Central memory CD4-positive, alpha-beta T cell (primary cell): ENCODE measurements around the gene HPS6.

ENCODE experiments used
- DNase-seq: peaks from one replicate; pipeline ENCODE4 v3.0.0; 2022

The HPS6 gene

GRCh38 chr10:102069071-102069470, 3.9 kb downstream of the HPS6 start:
- DNase-seq: no peak

- DNase-seq: peak; percentile 67
Observed at GRCh38 chr10:102072673-102073527, 7.8 kb downstream of the HPS6 start.

DNA sequence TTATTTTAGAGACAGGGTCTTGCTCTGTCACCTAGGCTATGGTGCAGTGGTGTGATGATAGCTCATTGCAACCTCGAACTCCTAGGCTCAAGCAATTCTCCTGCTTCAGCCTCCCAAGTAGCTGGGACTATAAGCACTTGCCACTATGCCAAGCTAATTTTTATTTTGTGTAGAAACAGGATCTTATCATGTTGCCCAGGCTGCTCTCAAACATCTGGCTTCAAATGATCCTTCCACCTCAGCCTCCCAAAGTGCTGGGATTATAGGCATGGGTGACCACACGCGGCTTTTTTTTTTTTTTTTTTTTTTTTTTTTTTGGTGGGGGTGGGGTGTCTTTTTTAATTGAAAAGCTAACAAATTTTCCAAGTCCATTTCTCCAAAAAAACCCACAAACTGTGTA, 18.4 kb downstream of the HPS6 start:
- DNase-seq: no peak

DNA sequence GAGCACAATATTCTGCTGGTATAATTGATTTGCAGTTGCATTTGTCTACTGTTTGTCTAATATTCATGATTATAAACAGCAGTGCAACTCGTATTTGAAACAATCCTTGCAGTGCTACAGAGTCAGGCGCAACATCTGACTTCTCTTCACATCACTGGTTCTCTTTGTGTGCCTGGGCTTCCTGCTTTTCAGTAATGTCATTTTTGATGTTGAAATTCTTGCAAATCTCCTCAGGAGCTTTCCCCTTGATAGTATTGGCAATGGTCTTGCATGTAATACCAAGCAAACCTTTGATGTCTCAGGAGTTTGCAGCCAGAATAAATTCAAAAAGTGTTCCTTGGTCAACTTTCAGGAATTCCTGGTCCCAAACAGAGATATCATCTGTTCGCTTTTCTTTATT, 20.2 kb downstream of the HPS6 start:
- DNase-seq: no peak

- no peak for DNase-seq
Observed at GRCh38 chr10:102086196-102086595, 21.0 kb downstream of the HPS6 start.

GRCh38 chr10:102090772-102091171, 25.6 kb downstream of the HPS6 start:
- DNase-seq: no peak

DNA sequence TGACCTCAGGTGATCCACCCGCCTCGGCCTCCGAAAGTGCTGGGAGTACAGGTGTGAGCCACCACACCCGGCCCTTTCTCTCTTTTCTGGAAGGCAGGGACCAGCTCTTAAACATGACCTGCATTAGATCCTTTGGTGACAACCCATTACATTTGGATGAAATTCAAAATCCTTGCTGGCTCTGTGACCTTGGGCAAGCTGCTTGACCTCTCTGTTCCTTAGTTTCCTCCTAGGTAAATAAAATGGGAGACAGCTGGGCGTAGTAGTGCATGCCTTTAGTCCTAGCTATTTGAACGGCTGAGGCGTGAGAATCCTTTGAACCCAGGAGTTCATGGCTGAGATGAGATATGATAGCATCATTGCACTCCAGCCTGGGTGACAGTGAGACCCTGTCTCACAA, 31.3 kb downstream of the HPS6 start:
- DNase-seq: no peak

GRCh38 chr10:102101152-102101551, 36.0 kb downstream of the HPS6 start:
- no peak for DNase-seq

DNA sequence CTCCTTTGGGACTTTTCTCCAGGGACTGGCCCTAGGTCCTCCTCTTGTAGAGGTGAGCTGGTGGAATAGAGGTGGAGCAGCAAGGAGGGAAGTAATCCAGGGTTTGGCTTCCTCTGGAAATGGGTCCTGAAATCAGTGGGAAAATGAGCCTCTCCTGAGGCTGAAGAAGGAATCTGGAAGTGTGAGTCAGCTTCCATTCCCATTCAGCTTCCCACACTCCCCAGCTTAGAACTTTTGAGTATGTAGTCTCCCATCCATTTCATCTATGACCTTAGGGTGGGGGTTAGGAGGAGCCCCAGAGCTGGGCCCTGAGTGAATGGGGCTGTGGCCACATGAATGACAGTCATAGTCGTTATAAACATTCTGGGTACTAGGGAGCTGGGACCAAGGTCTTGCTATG, 37.3 kb downstream of the HPS6 start:
- no peak for DNase-seq

DNA sequence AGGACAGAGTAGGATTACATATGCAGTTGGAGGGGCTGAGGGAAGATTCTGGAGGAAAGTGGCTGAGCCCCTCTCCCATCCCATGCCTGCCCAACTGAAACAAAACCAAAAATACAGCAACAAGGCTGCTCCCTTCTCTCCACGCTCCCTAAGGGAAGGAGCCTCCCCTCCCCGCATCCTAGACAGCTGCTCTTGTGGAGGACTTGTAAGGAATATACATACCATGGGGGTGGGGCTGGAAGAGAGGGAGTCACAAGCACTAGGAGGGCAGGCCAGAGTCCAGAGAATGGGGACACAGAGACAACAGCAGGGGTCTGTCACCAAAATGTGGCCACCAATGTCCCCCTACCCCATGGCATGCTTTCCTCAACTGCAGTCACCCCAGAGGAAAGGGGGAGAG, 41.8 kb downstream of the HPS6 start:
- no peak for DNase-seq

GRCh38 chr10:102109166-102110116, 44.3 kb downstream of the HPS6 start:
- no peak for DNase-seq

DNA sequence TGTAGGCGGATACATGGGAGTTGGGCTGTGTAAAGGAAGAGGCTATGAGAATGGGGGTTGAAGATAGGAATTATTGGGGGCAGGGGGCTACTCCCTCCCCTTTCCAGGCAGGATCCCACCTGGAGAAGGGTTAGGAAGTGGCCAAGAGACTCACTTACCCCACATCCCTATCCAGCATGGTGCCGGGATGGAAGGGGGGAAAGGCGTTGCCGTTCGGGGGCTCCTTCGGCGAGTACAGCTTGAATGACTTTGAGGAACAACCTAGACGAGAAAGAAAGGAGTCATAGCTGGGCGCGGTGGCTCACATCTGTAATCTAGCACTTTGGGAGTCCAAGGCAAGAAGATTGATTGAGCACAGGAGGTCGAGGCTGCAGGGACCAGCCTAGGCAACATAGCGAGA, 46.1 kb downstream of the HPS6 start:
- no peak for DNase-seq

DNA sequence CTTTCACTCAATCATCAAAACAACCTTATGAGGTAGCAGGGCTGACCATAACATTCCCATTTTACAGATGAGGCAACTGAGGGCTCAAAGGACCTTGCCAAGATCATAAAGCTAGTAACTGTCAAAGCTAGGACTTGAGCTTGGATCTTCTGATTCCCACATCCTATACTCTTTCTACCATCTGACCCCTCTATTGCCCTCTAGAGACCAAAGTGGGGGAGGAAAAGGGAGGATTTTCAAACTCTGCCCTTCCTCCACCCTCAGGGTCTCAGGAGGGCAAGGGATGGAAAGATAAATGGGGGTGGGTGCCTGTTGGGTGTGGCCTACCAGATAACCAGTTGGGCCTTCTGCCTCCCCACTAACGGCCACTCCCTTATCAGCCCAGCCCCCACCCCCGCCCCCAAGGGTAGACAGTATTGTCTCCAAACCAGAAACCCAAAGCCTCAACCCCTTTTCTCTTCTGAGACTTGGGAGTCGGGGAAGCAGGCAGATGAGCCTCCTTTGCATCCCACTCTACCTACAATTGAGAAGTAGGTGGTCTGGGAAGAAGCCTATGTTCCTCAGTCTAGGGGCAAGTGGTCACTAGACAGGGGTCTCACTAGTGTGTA, 47.2 kb downstream of the HPS6 start:
- DNase-seq: no peak

DNA sequence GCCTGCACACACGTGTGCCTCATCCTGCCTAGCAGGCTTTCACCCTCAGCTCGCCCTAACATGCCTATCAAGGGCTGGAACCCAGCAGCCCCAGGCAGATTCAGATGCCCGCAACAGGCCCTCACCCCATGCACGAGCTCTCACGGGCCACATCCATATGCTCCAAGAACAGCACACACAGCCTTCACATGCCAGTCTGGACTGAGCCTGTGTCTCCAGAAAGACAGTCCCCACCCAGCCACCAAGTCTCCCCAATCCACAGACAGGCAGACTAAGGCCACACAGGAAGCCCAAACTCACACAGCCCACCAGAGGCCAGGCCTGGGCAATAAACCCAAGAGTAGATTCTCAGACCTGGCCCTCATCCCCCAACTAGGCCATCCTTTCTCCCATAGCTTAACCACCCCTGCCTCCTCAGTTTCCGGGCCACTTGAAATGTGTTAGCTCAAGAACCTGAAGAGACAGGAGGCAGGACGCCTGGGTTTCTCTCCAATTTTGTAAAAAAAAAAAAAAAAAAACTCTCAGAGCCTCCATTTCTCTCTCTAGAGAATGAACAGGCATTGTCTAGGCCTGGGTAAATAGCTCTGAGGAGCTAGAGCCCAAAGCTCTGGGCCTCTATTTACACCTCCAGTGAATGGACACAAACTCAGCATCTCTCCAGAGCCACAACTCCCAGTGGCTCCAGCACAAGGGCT, 48.3 kb downstream of the HPS6 start:
- no peak for DNase-seq

DNA sequence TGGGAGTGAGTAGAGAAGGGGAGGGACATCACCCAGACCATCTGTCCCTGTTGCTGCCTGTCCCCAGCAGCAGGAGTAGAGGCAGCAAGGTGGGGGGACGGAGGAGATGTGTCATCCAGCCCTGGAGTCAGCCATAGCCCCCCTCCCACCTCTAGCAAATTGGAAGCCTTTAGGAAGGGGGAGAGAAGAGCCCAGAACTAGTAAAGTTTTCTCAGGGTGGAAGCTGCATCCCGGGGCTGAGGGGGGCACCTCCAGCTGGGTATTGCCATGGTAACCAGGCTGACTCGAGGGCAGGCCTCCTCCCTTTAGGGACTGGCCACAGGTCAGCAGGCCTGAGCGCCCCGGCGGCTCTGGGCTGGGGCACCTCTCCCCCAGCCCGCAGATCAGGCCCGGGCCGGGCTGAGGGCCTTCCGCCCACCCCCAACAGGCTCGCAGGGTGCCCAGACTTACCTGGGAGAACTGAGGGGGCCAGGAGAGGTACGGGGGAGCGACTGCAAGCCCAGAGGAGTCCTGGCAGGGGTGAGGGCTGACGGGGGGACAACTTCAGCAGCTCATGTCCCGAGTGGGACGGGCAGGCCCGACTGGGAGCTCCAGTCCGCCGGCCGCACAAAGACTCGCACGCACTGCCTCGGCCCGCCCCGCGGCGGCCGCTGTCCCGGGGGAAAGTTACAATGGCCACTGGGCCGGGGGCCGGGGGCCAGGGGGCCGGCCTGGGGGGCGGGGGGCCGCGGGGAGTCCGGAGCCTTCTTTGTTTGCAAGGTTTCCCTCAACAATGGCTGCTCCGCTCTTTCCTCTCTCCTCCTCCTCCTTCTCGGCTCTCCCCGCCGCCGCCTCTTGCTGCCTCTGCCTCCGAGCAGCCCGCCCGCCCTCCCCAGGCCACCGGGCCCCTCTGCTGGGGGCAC, 49.1 kb downstream of the HPS6 start:
- DNase-seq: no peak

DNA sequence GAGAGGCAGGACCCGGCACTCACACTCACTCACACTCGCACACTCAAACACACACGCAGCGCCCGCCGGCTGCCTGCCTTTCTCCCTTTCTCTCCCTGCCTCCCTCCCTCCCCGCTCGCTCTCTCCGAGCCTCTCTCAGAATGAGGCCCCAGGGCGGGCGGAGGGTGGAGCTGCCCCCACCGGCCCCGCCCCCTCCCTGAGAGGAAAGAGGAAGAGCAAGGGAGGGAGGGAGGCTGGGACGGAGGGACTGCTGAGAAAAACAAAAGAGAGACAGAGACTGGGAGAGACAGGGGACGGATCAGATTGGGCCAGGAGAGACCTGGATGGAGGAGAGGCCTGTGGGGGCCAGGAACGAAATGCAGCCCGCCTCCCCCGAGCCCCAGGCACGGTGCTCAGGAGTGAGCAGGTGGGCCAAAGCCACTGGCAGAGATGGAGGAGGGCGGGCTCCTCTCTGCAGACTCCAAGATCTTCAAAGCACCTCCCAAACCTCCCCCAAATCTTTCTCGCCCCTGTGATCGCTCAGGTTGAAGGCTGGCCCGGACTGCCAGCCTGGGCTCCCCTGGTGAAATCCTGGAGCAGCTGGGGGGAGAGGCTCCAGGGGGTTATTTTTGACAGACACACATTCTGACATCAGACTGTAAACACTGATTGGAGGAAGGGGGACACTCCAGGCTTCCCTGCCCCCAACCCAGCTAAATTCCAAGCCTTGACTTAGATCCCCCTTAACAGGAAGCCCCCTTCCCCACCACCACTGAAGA, 49.9 kb downstream of the HPS6 start:
- DNase-seq: peak; percentile 70

DNA sequence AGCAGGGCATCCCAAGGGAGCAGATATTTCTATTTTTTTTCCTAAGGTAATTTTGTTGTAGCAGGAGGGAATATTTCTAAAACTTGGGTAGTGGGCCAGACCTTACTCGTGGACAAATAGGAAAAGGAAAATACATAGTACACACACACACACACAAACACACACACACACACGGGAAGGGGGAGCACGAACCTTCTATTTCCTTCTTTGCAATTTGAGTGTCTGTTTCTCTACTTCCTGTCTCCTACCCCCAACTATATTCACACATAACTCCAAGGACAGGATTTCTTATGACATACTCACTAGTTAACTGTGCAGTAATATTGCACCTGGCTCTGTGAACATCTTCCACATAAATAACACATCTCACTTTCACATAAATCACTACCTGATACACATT, 50.6 kb downstream of the HPS6 start:
- peak; percentile 23 for DNase-seq

- no peak for DNase-seq
Observed at GRCh38 chr10:102116656-102117055, 51.5 kb downstream of the HPS6 start.
